ENCODE results near the gene SORD.

Gene SORD

GRCh38 chr15:45118131-45118588 is 95.2 kb downstream of the SORD start:
- ATAC-seq: peak; percentile 97 to 98

- no peak for ATAC-seq
Measured at GRCh38 chr15:45118996-45119395, 96.0 kb downstream of the SORD start.

- no peak for ATAC-seq
Measured at GRCh38 chr15:45120081-45120972, 97.3 kb downstream of the SORD start.

DNA sequence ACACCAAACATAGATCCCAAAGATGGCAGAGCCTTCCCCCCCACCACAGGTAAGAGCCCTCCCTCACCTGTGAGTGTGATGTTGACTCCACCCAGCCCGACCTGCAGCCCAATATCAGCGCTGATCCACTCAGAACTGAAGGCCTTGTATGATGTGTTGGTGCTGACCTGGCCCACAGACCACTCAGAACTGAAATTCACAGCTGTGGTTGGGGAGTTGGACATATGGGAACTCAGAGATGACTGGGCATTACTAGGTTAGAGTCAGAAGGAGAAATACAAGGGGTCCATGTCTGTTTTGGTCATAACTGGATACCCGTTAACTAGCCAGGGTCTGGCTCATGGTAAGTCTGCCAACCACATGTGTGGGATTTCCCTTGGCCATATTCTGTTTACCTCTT is 98.0 kb downstream of the SORD start:
- no peak for ATAC-seq

DNA sequence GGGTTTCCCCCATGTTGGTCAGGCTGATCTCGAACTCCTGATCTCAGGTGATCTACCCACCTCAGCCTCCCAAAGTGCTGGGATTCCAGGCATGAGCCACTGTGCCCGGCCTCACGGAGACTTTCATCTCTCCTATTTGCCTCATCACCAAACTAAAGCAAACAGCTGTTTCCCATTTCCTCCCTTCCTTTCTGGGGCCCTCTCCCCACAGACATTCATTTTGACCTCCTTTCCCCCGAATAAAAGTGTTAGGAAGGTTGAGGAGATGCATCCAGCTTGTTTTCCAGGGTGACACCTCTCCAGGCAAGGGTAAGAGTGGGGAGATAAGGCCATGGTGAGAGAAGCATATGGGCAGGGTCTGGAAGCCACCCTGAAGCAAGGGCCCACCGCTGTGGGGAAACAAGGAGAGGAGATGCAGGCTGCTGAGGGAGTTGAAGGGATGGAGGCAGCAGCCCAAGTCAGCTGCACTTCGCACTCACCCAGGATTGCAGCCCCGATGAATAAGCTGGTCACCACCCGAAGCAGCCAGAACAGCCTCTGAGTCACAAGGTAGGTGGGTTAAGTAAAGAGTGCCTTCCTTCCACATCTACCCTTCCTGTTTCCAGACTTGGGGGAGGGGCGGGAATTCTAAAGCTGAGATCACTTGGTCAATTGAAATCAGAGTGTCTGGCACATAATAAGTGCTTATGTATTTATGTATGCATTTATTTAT is 98.9 kb downstream of the SORD start:
- no peak for ATAC-seq

GRCh38 chr15:45122719-45123118 is 99.7 kb downstream of the SORD start:
- ATAC-seq: no peak

GRCh38 chr15:45123397-45123796 is 100.4 kb downstream of the SORD start:
- ATAC-seq: no peak

- ATAC-seq: peak; percentile 55 to 65
Measured at GRCh38 chr15:45126535-45127158, 103.7 kb downstream of the SORD start.

All from activated CD4-positive, CD25-positive, alpha-beta regulatory T cell treated with anti-CD3 and anti-CD28 coated beads, Interleukin-2, amount 50 U/mL, for 24 hours (primary cell).